Measurements from ENCODE around the gene DNMT3B. TPM values are rescaled to one million over a fixed set of nuclear protein-coding genes. Genes with fewer than 3 reads are reported as not detected.

The DNMT3B gene
- total and polyA plus RNA-seq, 4 donors: 0.31 to 3.1 (median 0.90) TPM

DNA sequence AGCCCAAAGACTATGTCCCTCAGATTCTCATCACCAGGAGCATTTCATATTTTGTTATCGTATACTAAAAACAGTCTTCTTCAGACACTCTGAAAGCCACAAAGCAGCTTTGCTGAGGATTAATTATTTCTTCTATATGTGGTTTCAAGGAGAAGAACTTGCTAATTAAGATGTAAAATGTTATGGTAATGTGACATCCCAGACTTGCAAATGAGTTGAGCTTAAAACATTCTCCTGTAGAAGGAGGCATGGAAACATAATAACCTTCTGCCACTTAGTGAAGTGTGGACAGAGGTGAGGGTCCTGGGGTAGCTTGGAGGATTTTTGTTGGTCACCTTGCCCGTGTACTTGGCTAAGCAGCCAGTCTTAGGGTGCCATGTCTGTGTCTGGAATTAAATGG is 40.9 kb downstream of the DNMT3B start:
- no peak overlapping the region for H3K27ac ChIP-seq (ENCODE audit: low read depth in 1 of 2, low read length in 1 of 2)
- ATAC-seq (ENCODE audit: insufficient read depth, low FRiP score) (no peak), DNase-seq (no peak)
- H3K4me3 ChIP-seq: no peak overlapping the region
- TF ChIP-seq CTCF (IDR thresholded peaks at IDR 0.05; ENCODE audit: control extremely low read depth, extremely low read depth): no peak
- H3K9me3 ChIP-seq (ENCODE audit: control insufficient read depth in 4 of 4, insufficient read depth in 3 of 4, low read length in 3 of 4): no peaks in the 10 kb centered on the region
- WGBS, 2 donors: 94 to 99% methylated on average over 2 of the region's 2 CpGs
- H3K4me1 ChIP-seq (ENCODE audit: control insufficient read depth in 5 of 5, insufficient read depth in 5 of 5, low read length in 5 of 5): peaks cover 0 to 2% (median 0%) of the 10 kb centered on the region in 5 donors
- no peaks in the 10 kb centered on the region for H3K27me3 ChIP-seq (ENCODE audit: control insufficient read depth in 3 of 3, insufficient read depth in 3 of 3, low read length in 2 of 3)
- no peak overlapping the region for H3K9ac ChIP-seq (ENCODE audit: insufficient read depth in 1 of 2, low read length in 2 of 2)
- peaks cover 0 to 7% (median 3%) of the 10 kb centered on the region in 4 donors for H3K36me3 ChIP-seq (ENCODE audit: control insufficient read depth in 4 of 4, insufficient read depth in 4 of 4, low read length in 4 of 4)

- Histone ChIP-seq H3K27me3 (ENCODE audit: control insufficient read depth in 3 of 3, insufficient read depth in 3 of 3, low read length in 2 of 3) (no peaks in the 10 kb centered on the region), H3K4me3 (no peak overlapping the region), H3K9ac (ENCODE audit: insufficient read depth in 1 of 2, low read length in 2 of 2) (no peak overlapping the region), H3K36me3 (ENCODE audit: control insufficient read depth in 4 of 4, insufficient read depth in 4 of 4, low read length in 4 of 4) (peaks cover 0 to 7% (median 3%) of the 10 kb centered on the region in 4 donors), H3K4me1 (ENCODE audit: control insufficient read depth in 5 of 5, insufficient read depth in 5 of 5, low read length in 5 of 5) (peaks cover 0 to 2% (median 0%) of the 10 kb centered on the region in 5 donors), H3K9me3 (ENCODE audit: control insufficient read depth in 4 of 4, insufficient read depth in 3 of 4, low read length in 3 of 4) (no peaks in the 10 kb centered on the region), H3K27ac (ENCODE audit: low read depth in 1 of 2, low read length in 1 of 2) (no peak overlapping the region)
- DNase-seq (no peak), ATAC-seq (ENCODE audit: insufficient read depth, low FRiP score) (no peak)
- WGBS, 2 donors: 94 to 96% methylated on average over 8 of the region's 8 CpGs
- TF ChIP-seq CTCF (IDR thresholded peaks at IDR 0.05; ENCODE audit: control extremely low read depth, extremely low read depth): no peak
These were observed 42.0 kb downstream of the DNMT3B start for GRCh38 chr20:32804022-32804715.

GRCh38 chr20:32804817-32805216 is 42.6 kb downstream of the DNMT3B start:
- ATAC-seq (ENCODE audit: insufficient read depth, low FRiP score) (no peak), DNase-seq (no peak)
- Histone ChIP-seq H3K4me3 (no peak overlapping the region), H3K36me3 (ENCODE audit: control insufficient read depth in 4 of 4, insufficient read depth in 4 of 4, low read length in 4 of 4) (peaks cover 0 to 7% (median 3%) of the 10 kb centered on the region in 4 donors), H3K9me3 (ENCODE audit: control insufficient read depth in 4 of 4, insufficient read depth in 3 of 4, low read length in 3 of 4) (no peaks in the 10 kb centered on the region), H3K9ac (ENCODE audit: insufficient read depth in 1 of 2, low read length in 2 of 2) (no peak overlapping the region), H3K4me1 (ENCODE audit: control insufficient read depth in 5 of 5, insufficient read depth in 5 of 5, low read length in 5 of 5) (peaks cover 0 to 2% (median 0%) of the 10 kb centered on the region in 5 donors), H3K27me3 (ENCODE audit: control insufficient read depth in 3 of 3, insufficient read depth in 3 of 3, low read length in 2 of 3) (no peaks in the 10 kb centered on the region), H3K27ac (ENCODE audit: low read depth in 1 of 2, low read length in 1 of 2) (no peak overlapping the region)
- no peak for TF ChIP-seq CTCF (IDR thresholded peaks at IDR 0.05; ENCODE audit: control extremely low read depth, extremely low read depth)
- WGBS, 2 donors: 91 to 93% methylated on average over 3 of the region's 3 CpGs
